Progenitor cell of endocrine pancreas (in vitro differentiated cells): ENCODE results near the gene LRP1B. TPM values are rescaled to one million over a fixed set of nuclear protein-coding genes. Genes with fewer than 3 reads are reported as not detected.

Experiments used
- DNase-seq: peaks from one replicate; pipeline ENCODE4 v3.0.0; 2021; ENCODE audit warnings: low spot score; ENCODE audit not compliant: unreplicated experiment
- H3K27ac Mint-ChIP-seq: 2 replicates; pipeline ENCODE4 v1.8.0; 2021; ENCODE audit warnings: mild to moderate bottlenecking, moderate library complexity, mixed read lengths
- H3K27me3 Mint-ChIP-seq: 2 replicates; pipeline ENCODE4 v1.8.0; 2021; ENCODE audit warnings: mixed read lengths
- H3K36me3 Mint-ChIP-seq: 2 replicates; pipeline ENCODE4 v1.8.0; 2022; ENCODE audit warnings: mixed read lengths; ENCODE audit not compliant: insufficient read depth
- H3K4me1 Mint-ChIP-seq: 2 replicates; pipeline ENCODE4 v1.8.0; 2021; ENCODE audit warnings: low read depth, mixed read lengths
- H3K4me3 Mint-ChIP-seq: 2 replicates; pipeline ENCODE4 v1.8.0; 2021; ENCODE audit warnings: low read depth, mild to moderate bottlenecking, moderate library complexity, mixed read lengths
- H3K9me3 Mint-ChIP-seq: 2 replicates; pipeline ENCODE4 v1.8.0; 2021; ENCODE audit warnings: low read depth, mixed read lengths
- microRNA-seq: library from miRNA; unstranded; fragments of <30 nt; microRNA quantifications from one replicate; pipeline ENCODE4 v1.1.0, GENCODE V29; 2020; ENCODE audit warnings: borderline number of aligned reads; ENCODE audit not compliant: unreplicated experiment
- total RNA-seq: library from RNA; stranded (reverse); gene quantifications from 2 replicates; pipeline ENCODE4 v1.2.1, GENCODE V29; 2021
- TF ChIP-seq, protein P1 (sequence below): fragments of 200-600 bp; sonication (generic); IDR thresholded peaks from one replicate; pipeline ENCODE4 v1.5.0; 2021; ENCODE audit warnings: antibody characterized with exemption, mild to moderate bottlenecking; ENCODE audit not compliant: unreplicated experiment

The LRP1B gene
- total RNA-seq, 1 donor from 2014 or later: 0.57 TPM

GRCh38 chr2:140183056-140183765 lies 1947.6 kb downstream of the LRP1B start:
- Mint-ChIP-seq H3K27me3 (no peaks in the 10 kb centered on the region), H3K4me1 (no peaks in the 10 kb centered on the region)
- TF ChIP-seq, protein P1, sequence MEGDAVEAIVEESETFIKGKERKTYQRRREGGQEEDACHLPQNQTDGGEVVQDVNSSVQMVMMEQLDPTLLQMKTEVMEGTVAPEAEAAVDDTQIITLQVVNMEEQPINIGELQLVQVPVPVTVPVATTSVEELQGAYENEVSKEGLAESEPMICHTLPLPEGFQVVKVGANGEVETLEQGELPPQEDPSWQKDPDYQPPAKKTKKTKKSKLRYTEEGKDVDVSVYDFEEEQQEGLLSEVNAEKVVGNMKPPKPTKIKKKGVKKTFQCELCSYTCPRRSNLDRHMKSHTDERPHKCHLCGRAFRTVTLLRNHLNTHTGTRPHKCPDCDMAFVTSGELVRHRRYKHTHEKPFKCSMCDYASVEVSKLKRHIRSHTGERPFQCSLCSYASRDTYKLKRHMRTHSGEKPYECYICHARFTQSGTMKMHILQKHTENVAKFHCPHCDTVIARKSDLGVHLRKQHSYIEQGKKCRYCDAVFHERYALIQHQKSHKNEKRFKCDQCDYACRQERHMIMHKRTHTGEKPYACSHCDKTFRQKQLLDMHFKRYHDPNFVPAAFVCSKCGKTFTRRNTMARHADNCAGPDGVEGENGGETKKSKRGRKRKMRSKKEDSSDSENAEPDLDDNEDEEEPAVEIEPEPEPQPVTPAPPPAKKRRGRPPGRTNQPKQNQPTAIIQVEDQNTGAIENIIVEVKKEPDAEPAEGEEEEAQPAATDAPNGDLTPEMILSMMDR: no peak

More at GRCh38 chr2:140183056-140183765, 1947.6 kb downstream of the LRP1B start:
- Mint-ChIP-seq H3K36me3 (no peaks in the 10 kb centered on the region), H3K4me3 (no peak overlapping the region), H3K27ac (no peak overlapping the region), H3K9me3 (no peaks in the 10 kb centered on the region)
- no peak for DNase-seq

Small RNA genes within 50 kb of the gene (microRNA-seq; reads per million reads assigned to microRNA genes)
- not detected for gene MIR7157
